Measurements from ENCODE around the gene LRRC3B.

Gene LRRC3B

DNA sequence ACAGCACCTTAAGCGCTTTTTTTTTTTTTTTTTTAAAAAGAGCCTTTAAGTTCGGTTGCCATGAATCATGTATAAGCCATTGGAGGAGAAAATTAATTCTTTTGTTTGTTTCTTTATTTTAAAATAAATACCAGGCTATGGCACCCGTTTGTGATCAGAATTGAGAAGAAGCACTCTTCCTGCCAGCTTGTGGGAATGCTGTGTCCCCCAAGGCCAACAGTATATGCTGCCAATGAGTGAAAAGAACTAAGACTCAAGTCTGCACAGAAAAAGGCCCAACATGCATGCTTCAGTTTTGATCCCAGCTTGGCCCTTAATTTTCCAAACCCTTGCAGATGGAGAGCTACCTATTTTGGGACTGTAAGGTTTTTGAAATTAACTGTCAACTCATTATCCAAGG lies 90.5 kb downstream of the LRRC3B start:
- DNase-seq, result no peak

DNA sequence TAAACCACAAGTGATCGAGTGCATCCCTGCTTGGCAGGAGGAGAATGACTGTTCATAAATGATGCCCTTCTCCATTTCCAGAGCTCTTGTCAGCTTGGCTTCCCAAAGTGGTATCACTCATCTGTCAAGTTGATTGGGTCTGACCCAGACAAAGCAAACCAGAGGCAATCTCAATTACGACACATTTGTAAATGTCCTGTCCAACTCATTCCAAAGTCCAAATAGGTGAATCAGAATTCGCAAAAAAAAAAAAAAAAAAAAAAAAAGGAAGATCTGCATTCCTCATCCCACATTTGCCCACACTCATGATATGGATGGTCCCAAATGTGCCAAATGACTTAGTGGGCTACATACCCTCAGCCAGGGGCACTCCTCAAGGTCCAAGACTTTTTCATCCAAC lies 91.9 kb downstream of the LRRC3B start:
- no peak for DNase-seq

DNA sequence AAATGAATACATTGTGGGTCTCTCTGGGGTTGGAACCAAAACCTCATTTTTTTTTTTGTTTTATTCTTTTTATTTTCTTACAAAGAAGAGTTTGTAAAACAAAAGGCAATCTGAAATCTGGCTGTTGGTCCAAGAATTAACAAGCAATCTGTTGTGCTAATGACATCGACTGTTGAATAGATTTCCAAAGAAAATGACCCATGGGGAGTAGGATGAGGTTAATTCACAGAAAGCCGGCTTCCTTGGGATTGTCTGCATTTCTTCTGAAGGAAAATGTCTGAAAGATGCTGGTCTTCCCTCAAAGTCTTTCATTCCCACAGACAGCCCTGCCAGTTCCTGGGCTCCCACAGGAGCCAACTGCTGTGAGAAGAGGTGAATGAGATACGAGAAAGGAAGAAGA lies 92.9 kb downstream of the LRRC3B start:
- DNase-seq, result no peak

DNA sequence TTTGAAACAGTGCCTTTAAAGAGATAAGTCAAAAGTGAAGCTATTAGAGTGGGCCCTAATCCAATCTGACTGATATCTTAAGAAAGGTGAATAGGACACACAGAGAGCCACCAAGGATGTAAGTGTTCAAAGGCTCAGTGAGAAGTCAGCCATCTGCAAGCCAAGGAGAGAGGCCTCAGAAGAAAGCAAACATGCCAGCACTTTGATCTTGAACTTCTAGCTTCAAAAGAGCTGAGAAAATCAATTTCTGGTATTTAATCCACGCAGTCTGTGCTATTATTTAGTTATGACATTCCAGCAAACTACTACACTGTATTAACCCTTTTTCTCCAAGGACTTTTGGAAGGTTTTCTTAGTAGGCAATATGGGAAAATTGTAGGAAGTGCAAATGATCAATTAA lies 95.7 kb downstream of the LRRC3B start:
- no peak for DNase-seq

DNA sequence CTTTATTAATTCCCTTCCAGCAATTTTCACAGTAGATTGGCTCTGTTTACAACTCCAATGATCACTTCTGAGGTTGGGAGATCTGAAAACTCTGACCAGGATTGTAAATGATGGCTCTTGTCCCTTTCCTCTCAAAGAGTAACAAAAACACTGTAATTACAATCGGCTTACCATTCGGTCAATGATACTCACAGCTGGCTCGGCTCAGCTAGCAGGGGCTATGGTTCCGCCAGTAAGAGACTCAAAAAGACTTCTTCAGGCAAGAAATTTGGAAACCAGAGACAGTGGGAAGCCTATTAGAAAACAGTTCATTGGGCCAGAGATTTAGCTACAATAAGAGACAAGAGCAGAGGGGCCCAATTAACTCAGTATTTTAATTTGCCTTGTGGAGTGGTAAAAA lies 96.6 kb downstream of the LRRC3B start:
- DNase-seq, result no peak

DNA sequence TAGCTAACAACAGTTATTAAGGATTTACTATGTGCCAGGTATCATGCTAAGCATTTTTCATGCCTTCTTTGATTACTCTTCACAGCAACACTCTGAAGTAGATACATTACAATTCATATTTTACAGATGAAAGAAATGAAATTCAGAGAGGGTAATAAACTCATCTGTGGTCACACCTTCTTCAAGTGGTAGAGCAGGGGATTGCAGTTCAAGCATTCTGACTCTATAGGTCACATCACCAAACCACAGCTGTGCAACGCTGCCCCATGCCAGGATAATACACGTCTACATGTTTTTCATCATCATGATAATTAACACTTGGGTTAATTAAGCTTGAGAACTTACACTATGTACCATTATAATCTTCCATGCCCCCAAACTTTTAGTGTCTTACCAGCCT lies 98.5 kb downstream of the LRRC3B start:
- DNase-seq, result no peak

DNA sequence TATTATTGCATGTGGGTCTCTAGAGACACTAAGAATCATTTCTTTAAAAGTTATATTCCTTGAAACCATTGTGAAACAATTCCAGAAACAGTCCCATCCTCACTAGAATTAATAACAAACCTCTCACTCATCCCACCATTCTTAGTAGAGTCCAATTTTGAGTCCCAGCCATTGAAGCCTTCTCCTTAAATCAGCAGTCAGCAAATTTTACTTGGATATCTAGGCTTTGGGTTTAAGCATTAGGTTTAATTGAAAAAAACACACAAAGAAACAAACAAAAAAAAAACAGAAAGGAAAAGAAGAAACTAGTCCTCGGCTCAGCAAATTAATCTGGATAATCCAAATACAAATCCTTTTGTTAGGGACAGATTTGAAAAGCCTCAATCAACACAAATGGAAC lies 109.3 kb downstream of the LRRC3B start:
- no peak for DNase-seq

DNA sequence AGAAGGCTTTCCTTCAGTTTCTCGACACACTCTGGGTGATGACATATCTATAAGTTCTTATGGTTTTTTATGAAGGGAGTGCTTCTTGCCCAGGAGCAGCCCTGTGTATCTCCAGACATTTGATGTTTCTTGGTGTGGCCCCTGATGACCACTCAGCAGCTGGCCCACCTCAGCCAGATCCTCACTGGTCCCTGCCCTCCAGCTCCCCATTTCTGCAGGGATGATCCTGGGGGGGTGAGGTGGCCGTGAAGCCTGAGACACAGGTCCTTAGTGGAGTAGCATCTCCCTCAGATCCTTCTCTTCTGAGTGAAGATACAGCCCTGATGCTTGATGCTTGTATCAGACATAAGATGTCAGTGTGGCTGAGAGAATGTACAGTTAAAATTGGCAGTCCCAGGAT lies 127.7 kb downstream of the LRRC3B start:
- no peak for DNase-seq

DNA sequence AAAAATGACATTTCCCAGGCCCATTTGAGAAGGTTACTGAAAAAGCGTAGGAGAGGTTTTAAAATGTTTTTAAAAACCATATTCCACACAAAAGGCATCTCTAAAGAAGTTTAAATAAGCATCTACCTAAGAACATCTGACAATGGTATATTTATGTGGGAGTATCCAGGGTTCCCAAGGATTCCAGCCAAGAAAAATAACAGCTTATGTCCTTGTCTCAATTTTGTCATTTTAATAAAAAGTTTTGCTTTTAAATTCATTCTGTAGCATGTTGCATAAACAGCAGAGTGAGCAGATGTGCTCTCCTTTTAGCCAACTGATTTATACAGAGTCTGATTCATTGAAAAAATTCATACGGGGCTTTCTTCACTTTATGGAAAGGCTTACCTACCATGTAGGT lies 129.9 kb downstream of the LRRC3B start:
- DNase-seq, result no peak

DNA sequence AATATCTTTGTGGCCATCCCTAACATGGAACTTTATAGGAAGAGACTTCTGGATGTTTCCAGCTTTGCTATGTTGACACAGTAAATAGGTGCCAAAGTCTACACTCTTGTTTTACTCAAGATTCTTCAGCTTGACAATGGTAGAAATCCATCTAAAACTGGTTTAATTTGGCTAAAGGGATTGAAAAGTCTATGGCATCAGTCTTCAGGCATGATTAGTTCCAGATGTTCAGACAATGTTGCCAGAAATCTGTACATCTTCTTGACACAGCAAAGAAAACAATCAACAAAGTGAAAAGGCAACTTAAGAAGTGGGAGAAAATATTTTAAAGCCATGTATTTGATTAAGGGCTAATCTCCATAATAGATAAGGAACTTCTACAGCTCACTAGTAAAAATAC lies 130.5 kb downstream of the LRRC3B start:
- no peak for DNase-seq

DNA sequence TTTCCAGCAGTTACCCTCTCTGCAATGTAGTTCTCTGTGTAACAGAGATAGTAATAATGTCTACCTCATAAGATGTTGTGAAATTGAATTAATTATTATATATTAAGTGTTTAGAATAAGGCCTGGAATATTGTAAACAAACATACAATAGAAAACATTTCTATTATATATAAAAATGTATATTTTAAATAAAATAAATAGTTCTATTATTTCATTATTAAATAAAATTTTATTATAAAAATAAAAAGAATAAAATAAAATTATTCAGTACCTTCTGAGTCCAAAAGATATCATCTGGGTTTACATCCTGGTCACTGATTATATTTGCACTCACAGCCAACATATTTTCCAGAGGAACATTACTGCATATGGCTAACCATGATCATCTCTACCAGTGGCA lies 135.4 kb downstream of the LRRC3B start:
- DNase-seq, result no peak

All from DMS79 treated with DMSO at 0.1 percent for 48 hours (cell line).